ENCODE measurements around the gene BLM. TPM values are rescaled to one million over a fixed set of nuclear protein-coding genes. Genes with fewer than 3 reads are reported as not detected.
"Not testable (repeated sequence)": the region's sequence is repeated elsewhere in the genome, so short reads cannot be mapped to it uniquely, and the experiment has no call there.

BLM gene
- total RNA-seq (2014; rRNA removed; shearing (Covaris generic)), result 11.8 and 12.8 TPM in 2 replicates

DNA sequence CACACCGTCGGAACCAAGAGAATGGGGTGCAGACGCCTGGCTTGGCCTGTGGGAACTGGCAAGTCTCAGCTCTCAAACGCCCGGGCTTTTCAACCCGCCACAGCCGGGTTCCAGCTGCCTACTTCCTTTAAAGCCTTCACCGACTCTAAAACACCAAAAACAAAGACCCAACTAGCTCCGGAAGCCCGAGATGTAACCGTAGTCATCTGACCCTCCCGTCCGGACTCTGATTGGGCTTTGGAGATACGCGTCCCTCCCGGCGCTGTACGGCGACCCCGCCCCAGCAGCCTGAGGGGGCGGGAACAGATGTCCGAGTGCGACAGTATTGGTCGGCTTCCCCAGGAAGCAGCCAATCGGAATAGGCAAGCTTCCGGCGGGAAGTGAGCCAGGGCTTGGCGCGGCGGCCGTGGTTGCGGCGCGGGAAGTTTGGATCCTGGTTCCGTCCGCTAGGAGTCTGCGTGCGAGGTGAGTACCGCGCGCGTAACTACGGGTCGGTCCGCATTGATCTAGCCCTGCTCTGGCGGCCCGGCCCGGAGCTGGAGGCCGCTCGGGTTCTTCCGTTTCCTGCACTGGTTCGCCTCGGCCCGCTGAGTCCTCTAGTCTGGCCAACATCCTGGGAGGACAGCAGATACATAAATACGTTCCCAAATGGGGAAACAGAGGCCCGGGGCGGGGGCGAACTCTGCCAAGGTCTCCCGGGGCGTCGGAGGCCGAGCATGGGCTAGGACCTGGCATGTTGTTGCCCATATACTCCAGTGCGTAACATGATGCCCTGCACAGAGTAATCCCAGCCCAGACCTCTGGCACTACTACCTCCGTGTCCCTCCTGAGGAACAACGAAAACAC is at the start of gene BLM:
Gene BLM (plus strand): TSS at position 371 of the 846 bp plus-strand sequence. CDS start 30,047 bp downstream, outside the sequence.
- peak; percentile 98 for DNase-seq (ENCODE audit: low spot score)

DNA sequence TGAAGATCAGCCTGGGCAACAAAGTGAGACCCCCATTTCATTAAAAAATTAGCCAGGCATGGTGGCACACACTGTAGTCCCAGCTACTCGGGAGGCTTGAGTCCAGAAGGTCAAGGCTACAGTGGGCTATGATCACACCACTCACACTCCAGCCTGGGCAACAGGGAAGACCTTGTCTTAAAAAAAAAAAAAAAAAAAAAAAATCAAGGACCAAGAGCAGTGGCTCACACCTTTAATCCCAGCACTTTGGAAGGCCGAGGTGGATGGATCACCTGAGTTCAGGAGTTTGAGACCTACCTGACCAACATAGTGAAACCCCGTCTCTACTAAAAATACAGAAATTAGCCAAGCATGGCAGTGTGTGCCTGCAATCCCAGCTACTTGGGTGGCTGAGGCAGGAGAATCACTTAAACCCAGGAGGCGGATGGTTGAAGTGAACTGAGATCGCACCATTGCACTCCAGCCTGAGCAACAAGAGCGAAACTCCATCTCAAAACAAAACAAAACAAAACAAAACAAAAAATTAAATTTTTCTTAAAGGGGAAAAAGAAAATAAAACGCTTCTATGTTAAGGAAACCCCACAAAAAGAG is 49.3 kb upstream of the BLM start:
- not testable (repeated sequence) for DNase-seq (ENCODE audit: low spot score)

DNA sequence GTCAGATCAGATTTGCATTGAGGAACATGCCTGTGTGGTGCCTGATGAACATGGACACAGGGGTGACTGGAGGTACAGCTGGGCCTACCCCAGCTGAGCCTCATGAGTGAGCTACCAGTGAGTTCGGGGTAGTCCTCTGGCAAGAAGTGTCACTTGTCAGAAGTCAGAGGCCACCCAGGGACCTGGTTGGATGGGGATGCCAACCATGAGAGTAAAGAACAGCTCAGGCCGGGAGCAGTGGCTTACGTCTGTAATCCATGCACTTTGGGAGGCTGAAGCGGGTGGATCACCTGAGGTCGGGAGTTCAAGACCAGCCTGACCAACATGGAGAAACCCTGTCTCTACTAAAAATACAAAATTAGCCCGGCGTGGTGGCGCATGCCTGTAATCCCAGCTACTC is 46.5 kb upstream of the BLM start:
- DNase-seq (ENCODE audit: low spot score), result not testable (repeated sequence)

DNA sequence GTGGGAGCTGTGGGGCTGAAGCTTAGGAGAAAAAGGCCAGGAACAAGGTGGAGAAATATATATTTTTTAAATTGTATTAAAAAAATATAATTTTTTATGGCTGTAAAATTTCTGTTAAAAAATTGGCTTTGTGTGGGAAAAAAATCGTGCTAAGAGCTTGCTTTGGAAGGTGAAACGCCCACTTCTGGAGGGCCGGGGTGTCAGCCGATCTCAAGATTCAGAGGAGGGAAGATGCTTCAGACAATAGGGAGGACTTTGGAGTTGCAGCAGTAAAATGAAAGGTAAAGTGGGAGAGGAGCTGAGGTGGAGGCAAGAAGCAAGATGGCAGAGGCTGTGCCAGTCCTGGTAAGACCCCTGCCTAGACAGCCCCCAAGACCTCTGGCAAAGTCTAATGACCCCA is 45.9 kb upstream of the BLM start:
- DNase-seq (ENCODE audit: low spot score), result no peak

DNA sequence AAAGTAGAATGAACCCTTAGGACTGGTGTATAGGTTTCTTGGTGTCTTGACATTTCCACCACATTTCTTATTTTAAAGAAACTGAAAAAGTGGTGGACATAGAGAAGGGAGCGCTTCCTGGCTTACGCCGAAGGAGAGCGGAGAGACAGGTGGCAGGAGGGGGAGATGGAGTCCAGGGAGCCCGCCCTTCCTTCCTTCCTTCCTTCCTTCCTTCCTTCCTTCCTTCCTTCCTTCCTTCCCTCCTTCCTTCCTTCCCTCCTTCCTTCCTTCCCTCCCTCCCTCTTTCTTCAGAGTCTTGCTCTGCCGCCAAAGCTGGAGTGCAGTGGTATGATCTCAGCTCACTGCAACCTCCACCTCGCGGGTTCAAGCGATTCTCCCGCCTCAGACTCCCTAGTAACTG is 43.8 kb upstream of the BLM start:
- not testable (repeated sequence) for DNase-seq (ENCODE audit: low spot score)

DNA sequence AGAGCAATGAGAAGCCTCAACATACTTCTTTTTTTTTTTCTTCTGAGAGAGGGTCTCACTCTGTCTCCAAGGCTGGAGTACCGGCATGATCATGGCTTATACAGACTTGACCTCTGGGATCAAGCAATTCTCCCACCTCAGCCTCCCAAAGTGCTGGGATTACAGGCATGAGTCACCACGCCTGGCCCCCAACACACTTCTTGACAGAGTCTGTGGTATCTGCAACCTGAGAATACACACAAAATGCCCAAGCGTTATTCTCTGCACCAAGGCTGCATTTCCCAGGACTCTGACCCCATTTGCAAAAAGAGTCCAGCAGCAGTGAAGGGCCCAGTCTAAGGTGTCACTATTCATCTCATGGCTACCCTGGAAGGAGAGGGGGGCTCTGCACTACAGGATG is 42.7 kb upstream of the BLM start:
- no peak for DNase-seq (ENCODE audit: low spot score)

DNA sequence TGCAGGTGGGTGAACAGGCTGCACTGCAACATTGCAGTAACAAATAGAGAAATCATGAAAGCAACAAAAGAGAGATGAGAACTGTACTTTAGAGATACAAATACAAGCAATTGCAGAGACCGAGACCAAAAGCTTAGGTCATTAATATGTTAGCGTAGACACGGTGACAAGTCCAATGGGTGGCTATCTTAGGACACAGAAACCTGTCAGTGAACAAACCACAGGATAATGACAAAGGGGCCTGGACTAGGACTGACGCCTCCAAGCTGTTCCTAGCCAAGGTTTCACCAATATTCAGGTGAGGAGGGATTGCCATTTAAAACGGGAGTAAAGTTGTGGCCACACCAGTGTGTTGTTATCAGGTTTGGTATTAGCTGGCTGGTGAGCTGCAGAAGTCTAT is 41.7 kb upstream of the BLM start:
- DNase-seq (ENCODE audit: low spot score), result no peak

DNA sequence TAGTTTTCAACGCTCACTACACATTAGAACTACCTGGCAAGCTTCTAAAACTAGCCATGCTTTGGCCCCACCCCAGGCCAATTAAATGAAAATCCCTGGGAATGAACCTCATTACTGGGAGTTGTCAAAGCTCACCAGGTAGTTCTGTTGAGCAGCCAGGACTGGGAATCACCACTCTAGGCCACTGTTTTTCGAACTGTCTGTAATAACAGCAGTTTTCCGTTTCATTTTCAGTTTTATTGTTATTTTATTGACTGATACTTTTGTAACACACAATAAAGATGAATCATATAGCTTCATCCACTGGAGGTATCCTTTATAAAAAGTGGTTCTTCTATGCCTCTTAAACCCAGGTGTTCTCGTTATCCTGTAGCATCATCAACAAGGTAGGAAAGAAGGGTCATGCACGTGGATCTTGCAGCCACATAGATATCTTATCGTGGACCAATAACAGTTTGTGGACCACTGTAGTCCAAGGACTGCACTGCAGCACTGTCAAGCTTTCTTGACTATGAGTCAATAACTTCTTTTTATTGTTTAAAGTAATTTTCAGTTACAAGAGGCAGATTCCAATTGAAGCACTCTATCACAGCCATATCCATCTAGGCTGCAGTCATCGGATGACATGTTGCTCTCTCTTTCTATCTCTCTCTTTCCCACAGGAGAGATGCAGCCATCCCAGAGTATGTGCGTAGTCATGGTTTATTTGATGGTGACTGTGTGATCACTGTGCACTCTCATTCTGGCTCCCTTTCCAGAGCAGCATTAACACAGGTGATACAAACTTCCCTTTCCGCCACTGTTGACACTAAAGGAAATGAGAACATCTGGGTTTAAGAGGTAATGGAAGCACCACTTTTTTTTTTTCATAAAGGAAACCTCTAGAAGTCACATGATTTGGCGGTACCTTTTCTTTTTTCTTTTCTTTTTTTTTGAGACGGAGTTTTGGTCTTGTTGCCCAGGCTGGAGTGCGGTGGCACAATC is 39.0 kb upstream of the BLM start:
- DNase-seq (ENCODE audit: low spot score), result no peak

DNA sequence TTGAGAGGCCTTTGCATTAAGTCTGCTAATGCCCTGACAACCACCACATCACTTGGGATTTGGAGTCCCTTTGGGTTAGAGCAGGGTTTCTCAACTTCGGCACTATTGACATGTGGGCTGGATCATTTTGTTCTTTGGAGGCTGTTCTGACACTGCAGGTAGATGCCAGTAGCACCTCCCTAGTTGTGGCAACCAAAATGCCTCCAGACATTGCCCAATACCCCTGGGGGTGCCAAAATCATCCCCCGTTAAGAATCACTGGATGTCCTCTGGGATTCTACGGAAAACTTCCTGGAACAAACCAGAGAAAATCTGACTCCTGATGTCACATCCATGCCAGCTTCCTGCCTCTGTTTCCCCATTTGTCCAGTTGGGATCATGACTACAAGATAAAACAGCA is 37.2 kb upstream of the BLM start:
- no peak for DNase-seq (ENCODE audit: low spot score)

DNA sequence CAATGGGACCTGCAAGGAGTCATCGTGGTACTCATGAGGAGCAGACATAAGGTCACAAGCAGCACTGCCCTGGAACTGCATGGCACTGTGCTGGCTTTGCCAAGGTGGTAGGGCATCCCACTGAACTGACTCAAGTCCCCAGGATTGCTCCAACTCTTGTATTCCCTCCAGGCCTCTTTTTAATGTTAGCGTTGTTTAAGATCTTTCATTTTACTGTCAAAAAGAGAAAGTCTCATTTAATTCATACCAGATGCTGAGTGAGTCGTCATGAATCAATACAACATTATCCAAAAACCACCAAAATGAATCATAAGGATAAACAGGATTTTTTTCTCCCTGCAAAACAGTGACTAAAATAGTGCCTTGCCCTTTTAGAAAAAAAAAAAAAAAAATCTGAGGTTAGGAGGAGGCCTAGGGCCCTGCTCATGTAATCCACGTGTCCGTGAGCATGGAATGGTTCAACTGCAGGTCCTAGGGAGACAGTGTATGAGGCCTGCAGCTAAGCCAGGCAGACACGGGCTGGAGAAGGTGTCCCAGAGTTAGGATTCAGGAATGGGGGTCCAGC is 36.7 kb upstream of the BLM start:
- no peak for DNase-seq (ENCODE audit: low spot score)

DNA sequence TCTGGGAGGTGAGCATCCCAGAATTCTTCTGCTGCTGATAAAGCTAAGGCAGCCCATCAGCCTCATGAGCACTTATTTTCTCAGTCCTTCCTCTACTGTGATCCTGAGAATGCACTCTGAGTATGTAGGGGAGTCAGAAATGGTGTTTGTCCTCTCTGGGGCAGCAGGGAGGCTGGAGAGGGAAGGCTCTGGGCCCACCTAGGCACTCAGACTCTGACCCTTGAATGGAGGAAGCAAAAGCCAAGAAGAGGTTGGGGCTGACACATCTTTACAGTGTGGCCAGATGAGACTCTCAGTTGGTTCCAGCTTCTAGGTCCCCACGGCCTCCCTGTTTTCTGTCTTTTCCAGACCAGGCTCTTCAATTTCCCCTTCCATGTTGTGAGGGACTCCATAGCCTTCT is 36.1 kb upstream of the BLM start:
- DNase-seq (ENCODE audit: low spot score), result no peak

DNA sequence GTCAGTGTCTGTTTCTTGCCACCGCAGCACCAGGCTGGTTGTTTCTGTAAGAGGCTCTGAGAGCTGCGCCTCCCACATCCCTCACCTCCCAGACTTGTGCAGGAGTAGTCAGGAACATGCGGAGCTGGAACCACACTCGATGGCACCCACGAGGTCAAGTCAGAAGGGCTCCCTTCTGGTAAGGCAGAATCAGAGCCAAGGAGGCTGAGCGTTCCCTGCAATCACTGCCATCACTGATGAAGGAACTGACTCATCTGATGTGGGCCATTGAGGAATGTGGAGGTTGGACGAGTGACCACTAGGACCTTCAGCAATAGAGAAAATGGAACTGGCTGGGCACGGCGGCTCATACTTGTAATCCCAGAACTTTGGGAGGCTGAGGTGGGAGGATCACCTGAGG is 35.7 kb upstream of the BLM start:
- DNase-seq (ENCODE audit: low spot score), result no peak

DNA sequence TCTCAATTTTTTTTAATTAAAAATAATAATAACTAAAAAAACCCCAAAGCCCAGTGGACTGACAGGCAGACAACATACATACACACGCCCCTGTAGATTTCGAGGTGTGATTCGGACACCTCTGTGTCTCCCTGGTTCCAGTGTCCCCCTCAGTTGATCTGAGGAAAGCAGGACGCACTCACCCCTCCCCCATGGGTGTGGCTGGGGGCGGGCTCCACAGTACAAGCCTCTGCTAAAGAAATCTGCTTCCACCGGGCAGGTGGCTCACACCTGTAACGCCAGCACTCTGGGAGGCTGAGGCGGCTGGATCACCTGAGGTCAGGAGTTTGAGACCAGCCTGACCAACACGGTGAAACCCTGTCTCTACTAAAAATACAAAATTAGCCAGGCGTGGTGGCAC is 33.8 kb upstream of the BLM start:
- no peak for DNase-seq (ENCODE audit: low spot score)

DNA sequence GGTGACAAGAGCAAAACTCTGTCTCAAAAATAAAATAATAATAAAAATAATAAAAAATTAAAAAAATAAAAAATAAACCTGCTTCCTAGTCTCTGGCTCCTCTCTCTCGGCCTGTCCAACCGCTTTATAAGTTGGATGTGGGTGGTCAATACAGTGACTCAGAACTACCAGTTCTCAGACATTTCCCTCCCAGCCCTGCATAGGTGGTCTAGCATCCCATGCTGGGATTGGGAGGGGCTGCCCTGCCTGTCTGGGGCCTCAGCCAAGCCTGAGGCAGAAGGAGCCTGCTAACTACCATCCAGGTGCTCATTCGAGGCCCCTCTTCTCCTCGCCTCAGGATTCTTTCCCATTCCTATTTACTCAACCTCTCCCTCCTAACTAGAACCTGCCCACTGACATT is 33.3 kb upstream of the BLM start:
- no peak for DNase-seq (ENCODE audit: low spot score)

DNA sequence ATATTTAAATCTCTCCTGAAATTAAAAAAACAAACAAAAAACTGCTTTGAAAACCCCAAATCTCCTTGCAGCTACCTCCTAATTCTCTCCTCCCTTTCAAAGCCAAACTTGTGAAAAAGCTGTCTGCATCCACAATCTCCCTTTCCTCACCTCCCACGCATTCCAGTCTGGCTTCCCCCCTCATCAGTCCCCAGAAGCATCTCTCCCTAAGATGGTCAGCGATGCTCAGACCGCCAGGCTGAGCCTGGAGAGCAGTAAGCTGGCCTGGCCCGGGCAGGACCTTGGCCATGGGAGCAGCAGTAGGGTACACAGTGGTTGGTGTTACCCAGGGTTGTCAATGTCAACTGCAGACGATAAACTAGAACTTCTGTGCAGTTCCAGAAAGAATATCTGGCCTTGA is 32.9 kb upstream of the BLM start:
- DNase-seq (ENCODE audit: low spot score), result no peak

DNA sequence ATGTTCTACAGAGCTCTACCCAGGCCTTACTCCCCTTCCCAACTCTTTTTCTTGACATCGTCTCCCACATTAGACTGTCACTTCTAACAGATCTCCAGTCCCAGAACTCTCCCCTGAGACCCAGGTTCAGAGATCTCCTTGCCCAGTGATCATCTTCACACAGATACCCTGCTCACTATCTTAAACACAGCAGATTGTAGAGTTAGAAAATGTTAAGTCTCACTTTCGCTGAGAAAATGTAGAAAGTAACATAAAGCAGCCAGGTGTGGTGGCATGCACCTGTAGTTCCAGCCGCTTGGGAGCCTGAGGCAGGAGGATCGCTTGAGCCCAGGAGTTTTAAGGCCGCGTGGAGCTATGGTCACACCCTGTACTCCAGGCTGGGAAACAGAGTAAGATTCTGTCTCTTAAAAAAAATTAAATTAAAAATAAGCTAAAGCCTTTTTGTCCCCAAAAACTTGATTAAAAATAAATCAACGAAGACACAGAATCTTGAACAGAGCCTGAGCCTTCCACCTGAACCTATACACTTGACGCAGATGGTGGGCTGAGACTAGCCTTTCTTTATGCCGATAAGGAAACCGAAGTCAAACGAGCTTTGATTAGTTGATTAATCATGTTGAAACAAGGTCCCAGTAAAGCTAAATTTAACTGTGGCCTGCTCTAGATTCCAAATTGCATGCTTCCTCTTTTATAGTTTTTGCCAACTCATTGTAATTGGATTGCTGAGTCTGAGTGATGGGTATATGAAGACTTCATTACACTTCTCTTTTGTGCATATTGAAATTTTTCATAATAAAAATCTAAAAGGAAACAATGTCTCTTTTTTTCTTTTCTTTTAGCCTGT is 31.3 kb upstream of the BLM start:
- DNase-seq (ENCODE audit: low spot score), result no peak

DNA sequence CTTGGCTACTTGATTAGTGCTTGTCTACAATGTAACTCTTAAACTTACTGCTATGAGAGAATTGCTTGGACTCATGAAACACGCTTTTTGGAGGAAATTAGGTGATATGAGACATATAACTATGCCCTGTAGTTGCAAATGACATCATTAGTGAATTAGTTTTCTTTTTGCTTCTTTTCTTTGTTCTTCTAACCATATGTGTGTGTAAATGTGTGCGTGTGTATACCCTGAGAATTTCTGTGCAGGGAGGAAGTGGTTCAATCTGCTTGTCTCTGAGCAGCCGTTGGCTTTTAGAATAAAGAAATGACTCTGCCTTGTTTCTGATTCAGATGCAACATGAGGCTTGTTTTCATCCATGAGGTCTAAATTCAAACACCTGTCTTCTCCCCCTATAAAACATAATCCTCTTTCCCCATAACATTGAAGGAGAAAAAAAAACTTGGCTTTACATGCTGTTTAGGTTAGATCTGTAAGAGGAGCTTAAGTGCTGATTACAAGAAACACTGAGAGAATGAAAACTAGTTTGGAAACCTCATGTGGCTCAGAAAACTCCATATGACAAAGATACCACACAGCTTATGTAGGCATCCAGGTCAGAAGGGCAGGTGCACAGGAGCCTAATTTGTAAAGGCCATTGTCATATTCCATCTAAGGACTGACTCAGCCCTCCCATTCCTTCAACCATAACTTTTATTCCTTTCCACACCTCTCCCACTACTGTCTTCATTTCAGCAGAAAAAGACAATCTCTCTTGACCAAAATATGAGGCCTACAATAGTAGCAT is 30.5 kb upstream of the BLM start:
- no peak for DNase-seq (ENCODE audit: low spot score)

DNA sequence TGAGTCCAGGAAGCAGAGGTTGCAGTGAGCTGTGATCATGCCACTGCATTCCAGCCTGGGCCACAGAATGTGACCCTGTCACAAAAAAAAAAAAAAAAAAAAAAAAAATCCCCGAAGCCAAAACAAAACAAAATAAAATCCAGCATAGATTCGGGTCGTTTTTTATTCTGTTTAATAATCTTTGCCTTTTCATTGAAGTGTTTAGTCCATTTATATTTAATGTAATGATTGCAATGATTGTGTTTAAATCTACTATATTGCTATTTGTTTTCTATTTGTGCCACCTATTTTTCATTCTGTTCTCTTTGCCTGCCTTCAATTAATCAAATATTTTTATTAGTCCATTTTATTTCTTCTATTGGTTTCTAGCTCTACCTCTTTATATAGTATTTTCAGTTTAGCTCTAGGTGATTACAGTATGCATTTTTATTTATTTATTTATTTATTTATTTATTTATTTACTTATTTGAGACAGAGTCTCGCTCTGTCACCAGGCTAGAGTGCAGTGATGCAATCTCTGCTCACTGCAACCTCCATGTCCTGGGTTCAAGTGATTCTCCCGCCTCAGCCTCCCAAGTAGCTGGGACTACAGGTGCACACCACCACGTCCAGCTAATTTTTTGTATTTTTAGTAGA is 27.7 kb upstream of the BLM start:
- not testable (repeated sequence) for DNase-seq (ENCODE audit: low spot score)

DNA sequence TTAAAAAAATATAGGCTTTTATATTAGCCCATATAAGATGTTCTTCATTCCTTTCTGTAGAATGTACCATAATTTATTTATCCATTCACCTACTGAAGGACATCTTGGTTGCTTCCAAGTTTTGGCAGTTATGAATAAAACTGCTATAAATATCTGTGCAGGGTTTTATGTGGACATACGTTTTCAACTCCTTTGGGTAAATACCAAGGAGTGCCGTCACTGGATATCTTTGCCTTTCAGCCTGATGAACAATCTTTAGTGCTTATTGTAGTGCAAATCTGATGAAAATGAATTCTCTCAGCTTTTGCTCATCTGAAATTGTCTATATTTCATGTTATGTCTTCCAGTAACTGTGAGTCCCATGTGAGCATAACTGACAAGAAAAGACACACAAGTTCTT is 26.6 kb upstream of the BLM start:
- no peak for DNase-seq (ENCODE audit: low spot score)

DNA sequence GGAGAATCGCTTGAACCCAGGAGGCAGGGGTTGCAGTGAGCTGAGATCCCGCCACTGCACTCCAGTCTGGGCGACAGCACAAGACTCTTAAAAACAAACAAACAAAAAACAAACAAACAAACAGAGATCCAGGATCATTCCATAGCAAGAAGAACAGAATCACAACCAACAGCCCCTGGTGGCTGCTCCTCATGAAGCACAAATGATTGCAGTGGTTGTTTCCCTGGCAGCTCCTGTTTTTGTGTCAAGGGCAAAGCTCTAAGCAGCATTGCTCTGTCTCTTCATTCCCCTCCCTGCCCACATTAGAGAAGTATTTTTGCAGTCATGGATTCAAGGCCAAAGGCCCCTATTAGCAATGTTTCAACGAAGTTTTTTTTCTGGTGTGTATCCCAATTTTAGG is 25.8 kb upstream of the BLM start:
- DNase-seq (ENCODE audit: low spot score), result no peak
